Measurements from ENCODE around the gene IPCEF1.
"Not testable (repeated sequence)": the region's sequence is repeated elsewhere in the genome, so short reads cannot be mapped to it uniquely, and the experiment has no call there.

The IPCEF1 gene

GRCh38 chr6:154187203-154187602 is 169.4 kb downstream of the IPCEF1 start:
- Histone ChIP-seq H3K27ac (ENCODE audit: low read depth, low read length) (no peak overlapping the region), H3K4me1 (ENCODE audit: control insufficient read depth, insufficient read depth, low read length) (no peaks in the 10 kb centered on the region)

GRCh38 chr6:154179434-154179833 is 177.2 kb downstream of the IPCEF1 start:
- Histone ChIP-seq H3K4me1 (ENCODE audit: control insufficient read depth, insufficient read depth, low read length) (no peaks in the 10 kb centered on the region), H3K27ac (ENCODE audit: low read depth, low read length) (no peak overlapping the region), H3K9ac (ENCODE audit: low read depth, low read length) (no peak overlapping the region), H3K36me3 (ENCODE audit: control insufficient read depth, insufficient read depth, low read length) (no peaks in the 10 kb centered on the region), H3K4me3 (ENCODE audit: low read depth, low read length) (no peak overlapping the region), H3K27me3 (ENCODE audit: control insufficient read depth, insufficient read depth, low read length) (no peaks in the 10 kb centered on the region), H3K9me3 (ENCODE audit: control insufficient read depth, insufficient read depth, low read length) (no peaks in the 10 kb centered on the region)

More at GRCh38 chr6:154187203-154187602, 169.4 kb downstream of the IPCEF1 start:
- no peak overlapping the region for H3K9ac ChIP-seq (ENCODE audit: low read depth, low read length)
- no peaks in the 10 kb centered on the region for H3K9me3 ChIP-seq (ENCODE audit: control insufficient read depth, insufficient read depth, low read length)
- no peaks in the 10 kb centered on the region for H3K36me3 ChIP-seq (ENCODE audit: control insufficient read depth, insufficient read depth, low read length)
- no peak overlapping the region for H3K4me3 ChIP-seq (ENCODE audit: low read depth, low read length)
- H3K27me3 ChIP-seq (ENCODE audit: control insufficient read depth, insufficient read depth, low read length): no peaks in the 10 kb centered on the region

- not testable (repeated sequence) for H3K27me3 ChIP-seq (ENCODE audit: control insufficient read depth, insufficient read depth, low read length); H3K4me1 ChIP-seq (ENCODE audit: control insufficient read depth, insufficient read depth, low read length); H3K9me3 ChIP-seq (ENCODE audit: control insufficient read depth, insufficient read depth, low read length); H3K4me3 ChIP-seq (ENCODE audit: low read depth, low read length); H3K27ac ChIP-seq (ENCODE audit: low read depth, low read length); H3K9ac ChIP-seq (ENCODE audit: low read depth, low read length); H3K36me3 ChIP-seq (ENCODE audit: control insufficient read depth, insufficient read depth, low read length)
Measured at GRCh38 chr6:154172393-154172792, 184.2 kb downstream of the IPCEF1 start.

- Histone ChIP-seq H3K27me3 (ENCODE audit: control insufficient read depth, insufficient read depth, low read length) (no peaks in the 10 kb centered on the region), H3K9me3 (ENCODE audit: control insufficient read depth, insufficient read depth, low read length) (0 out of 2 replicates have a peak, but pooled peaks cover 3% of the 10 kb centered on the region), H3K4me1 (ENCODE audit: control insufficient read depth, insufficient read depth, low read length) (no peaks in the 10 kb centered on the region), H3K27ac (ENCODE audit: low read depth, low read length) (no peak overlapping the region), H3K36me3 (ENCODE audit: control insufficient read depth, insufficient read depth, low read length) (no peaks in the 10 kb centered on the region), H3K9ac (ENCODE audit: low read depth, low read length) (no peak overlapping the region), H3K4me3 (ENCODE audit: low read depth, low read length) (no peak overlapping the region)
Measured at GRCh38 chr6:154170106-154170505, 186.5 kb downstream of the IPCEF1 start.

GRCh38 chr6:154169193-154169847 is 187.3 kb downstream of the IPCEF1 start:
- Histone ChIP-seq H3K9ac (ENCODE audit: low read depth, low read length) (no peak overlapping the region), H3K27me3 (ENCODE audit: control insufficient read depth, insufficient read depth, low read length) (no peaks in the 10 kb centered on the region), H3K36me3 (ENCODE audit: control insufficient read depth, insufficient read depth, low read length) (no peaks in the 10 kb centered on the region), H3K27ac (ENCODE audit: low read depth, low read length) (no peak overlapping the region), H3K9me3 (ENCODE audit: control insufficient read depth, insufficient read depth, low read length) (0 out of 2 replicates have a peak, but pooled peaks cover 3% of the 10 kb centered on the region), H3K4me3 (ENCODE audit: low read depth, low read length) (no peak overlapping the region), H3K4me1 (ENCODE audit: control insufficient read depth, insufficient read depth, low read length) (no peaks in the 10 kb centered on the region)

- Histone ChIP-seq H3K4me3 (ENCODE audit: low read depth, low read length) (no peak overlapping the region), H3K27ac (ENCODE audit: low read depth, low read length) (no peak overlapping the region), H3K9me3 (ENCODE audit: control insufficient read depth, insufficient read depth, low read length) (no peaks in the 10 kb centered on the region), H3K4me1 (ENCODE audit: control insufficient read depth, insufficient read depth, low read length) (no peaks in the 10 kb centered on the region), H3K36me3 (ENCODE audit: control insufficient read depth, insufficient read depth, low read length) (no peaks in the 10 kb centered on the region), H3K9ac (ENCODE audit: low read depth, low read length) (no peak overlapping the region), H3K27me3 (ENCODE audit: control insufficient read depth, insufficient read depth, low read length) (no peaks in the 10 kb centered on the region)
Measured at GRCh38 chr6:154167126-154167525, 189.5 kb downstream of the IPCEF1 start.

GRCh38 chr6:154166140-154166539 is 190.5 kb downstream of the IPCEF1 start:
- Histone ChIP-seq H3K4me1 (ENCODE audit: control insufficient read depth, insufficient read depth, low read length) (no peaks in the 10 kb centered on the region), H3K4me3 (ENCODE audit: low read depth, low read length) (no peak overlapping the region), H3K36me3 (ENCODE audit: control insufficient read depth, insufficient read depth, low read length) (no peaks in the 10 kb centered on the region), H3K27ac (ENCODE audit: low read depth, low read length) (no peak overlapping the region), H3K9ac (ENCODE audit: low read depth, low read length) (no peak overlapping the region), H3K27me3 (ENCODE audit: control insufficient read depth, insufficient read depth, low read length) (no peaks in the 10 kb centered on the region), H3K9me3 (ENCODE audit: control insufficient read depth, insufficient read depth, low read length) (no peaks in the 10 kb centered on the region)

- no peak overlapping the region for H3K9ac ChIP-seq (ENCODE audit: low read depth, low read length)
- H3K27me3 ChIP-seq (ENCODE audit: control insufficient read depth, insufficient read depth, low read length): no peaks in the 10 kb centered on the region
- H3K27ac ChIP-seq (ENCODE audit: low read depth, low read length): no peak overlapping the region
- no peak overlapping the region for H3K4me3 ChIP-seq (ENCODE audit: low read depth, low read length)
- H3K4me1 ChIP-seq (ENCODE audit: control insufficient read depth, insufficient read depth, low read length): no peaks in the 10 kb centered on the region
- H3K9me3 ChIP-seq (ENCODE audit: control insufficient read depth, insufficient read depth, low read length): no peaks in the 10 kb centered on the region
- no peaks in the 10 kb centered on the region for H3K36me3 ChIP-seq (ENCODE audit: control insufficient read depth, insufficient read depth, low read length)
Measured at GRCh38 chr6:154165478-154165877, 191.1 kb downstream of the IPCEF1 start.

- Histone ChIP-seq H3K9ac (ENCODE audit: low read depth, low read length) (no peak overlapping the region), H3K36me3 (ENCODE audit: control insufficient read depth, insufficient read depth, low read length) (no peaks in the 10 kb centered on the region), H3K27me3 (ENCODE audit: control insufficient read depth, insufficient read depth, low read length) (no peaks in the 10 kb centered on the region), H3K9me3 (ENCODE audit: control insufficient read depth, insufficient read depth, low read length) (no peaks in the 10 kb centered on the region), H3K4me1 (ENCODE audit: control insufficient read depth, insufficient read depth, low read length) (no peaks in the 10 kb centered on the region), H3K4me3 (ENCODE audit: low read depth, low read length) (no peak overlapping the region), H3K27ac (ENCODE audit: low read depth, low read length) (no peak overlapping the region)
Measured at GRCh38 chr6:154164397-154164796, 192.2 kb downstream of the IPCEF1 start.

- no peak overlapping the region for H3K9ac ChIP-seq (ENCODE audit: low read depth, low read length)
- no peak overlapping the region for H3K27ac ChIP-seq (ENCODE audit: low read depth, low read length)
- no peaks in the 10 kb centered on the region for H3K27me3 ChIP-seq (ENCODE audit: control insufficient read depth, insufficient read depth, low read length)
- no peaks in the 10 kb centered on the region for H3K9me3 ChIP-seq (ENCODE audit: control insufficient read depth, insufficient read depth, low read length)
- no peak overlapping the region for H3K4me3 ChIP-seq (ENCODE audit: low read depth, low read length)
- no peaks in the 10 kb centered on the region for H3K36me3 ChIP-seq (ENCODE audit: control insufficient read depth, insufficient read depth, low read length)
- no peaks in the 10 kb centered on the region; the same call in 1 of the 2 replicates for H3K4me1 ChIP-seq (ENCODE audit: control insufficient read depth, insufficient read depth, low read length)
Measured at GRCh38 chr6:154161689-154162088, 194.9 kb downstream of the IPCEF1 start.

GRCh38 chr6:154159126-154159525 is 197.5 kb downstream of the IPCEF1 start:
- no peak overlapping the region for H3K4me3 ChIP-seq (ENCODE audit: low read depth, low read length)
- no peaks in the 10 kb centered on the region for H3K36me3 ChIP-seq (ENCODE audit: control insufficient read depth, insufficient read depth, low read length)
- H3K9me3 ChIP-seq (ENCODE audit: control insufficient read depth, insufficient read depth, low read length): peaks cover 10% of the 10 kb centered on the region
- no peak overlapping the region for H3K9ac ChIP-seq (ENCODE audit: low read depth, low read length)
- peaks cover 3% of the 10 kb centered on the region for H3K4me1 ChIP-seq (ENCODE audit: control insufficient read depth, insufficient read depth, low read length)
- no peaks in the 10 kb centered on the region for H3K27me3 ChIP-seq (ENCODE audit: control insufficient read depth, insufficient read depth, low read length)
- no peak overlapping the region for H3K27ac ChIP-seq (ENCODE audit: low read depth, low read length)

Measured in HUES48 (cell line).